Motor neuron (in vitro differentiated cells): ENCODE data around the gene TRPM4. TPM values are rescaled to one million over a fixed set of nuclear protein-coding genes. Genes with fewer than 3 reads are reported as not detected.
"Not testable (repeated sequence)": the region's sequence is repeated elsewhere in the genome, so short reads cannot be mapped to it uniquely, and the experiment has no call there.

ENCODE experiments used
- ATAC-seq, 8 experiments: fragments of 200-7000 bp; cut with Tn5 transposase; replicated peaks in 6 of 8; 2 replicates each; pipeline ENCODE4 v1.8.0; 2021; ENCODE audit warnings: mild to moderate bottlenecking in 8 of 8, moderate library complexity in 8 of 8
- H3K27ac ChIP-seq, 2 donors: fragments of 250-450 bp; sonication (Bioruptor Pico); 2 replicates each; pipeline ENCODE4 v1.9.0; 2021; ENCODE audit warnings: antibody characterized with exemption in 2 of 2, mild to moderate bottlenecking in 2 of 2, moderate library complexity in 1 of 2
- H3K4me1 ChIP-seq, 2 donors: fragments of 250-450 bp; sonication (Bioruptor Pico); replicated peaks in 1 of 2; 2 replicates each; pipeline ENCODE4 v1.6.1; 2021; ENCODE audit warnings: antibody characterized with exemption in 2 of 2, mild to moderate bottlenecking in 2 of 2, moderate library complexity in 1 of 2
- H3K4me3 ChIP-seq, 5 donors: fragments of 250-450 bp; sonication (Bioruptor Pico); 2 replicates each; pipeline ENCODE4 v1.9.0; 2021; ENCODE audit warnings: antibody characterized with exemption in 5 of 5, mild to moderate bottlenecking in 5 of 5, moderate library complexity in 4 of 5
- WGBS, 10 experiments: fragments of 450-650 bp; shearing (Covaris generic); methylation state at CpG; one replicate each; pipeline ENCODE4 v1.0.0; 2022; 5-methylcytosine and 5-hydroxymethylcytosine counted together
- in situ Hi-C, 9 experiments: fragments of 400-800 bp; cut with MboI; loops; one replicate each; pipeline ENCODE4 v1.15.0; 2021; ENCODE audit warnings: low sequenced_read_pairs in 9 of 9, low pct_unique_long_range_greater_than_20kb in 2 of 9; ENCODE audit not compliant: unreplicated experiment in 9 of 9
- total RNA-seq, 8 experiments: library from RNA; unstranded; fragments of 300-600 nt; gene quantifications; 2 replicates each; pipeline versions ENCODE4 v1.2.3 to v1.2.4, GENCODE V29; 2022

Gene TRPM4
- total RNA-seq, 8 experiments from 2014 or later = 7.0 to 46.8 (median 16.4) TPM

DNA sequence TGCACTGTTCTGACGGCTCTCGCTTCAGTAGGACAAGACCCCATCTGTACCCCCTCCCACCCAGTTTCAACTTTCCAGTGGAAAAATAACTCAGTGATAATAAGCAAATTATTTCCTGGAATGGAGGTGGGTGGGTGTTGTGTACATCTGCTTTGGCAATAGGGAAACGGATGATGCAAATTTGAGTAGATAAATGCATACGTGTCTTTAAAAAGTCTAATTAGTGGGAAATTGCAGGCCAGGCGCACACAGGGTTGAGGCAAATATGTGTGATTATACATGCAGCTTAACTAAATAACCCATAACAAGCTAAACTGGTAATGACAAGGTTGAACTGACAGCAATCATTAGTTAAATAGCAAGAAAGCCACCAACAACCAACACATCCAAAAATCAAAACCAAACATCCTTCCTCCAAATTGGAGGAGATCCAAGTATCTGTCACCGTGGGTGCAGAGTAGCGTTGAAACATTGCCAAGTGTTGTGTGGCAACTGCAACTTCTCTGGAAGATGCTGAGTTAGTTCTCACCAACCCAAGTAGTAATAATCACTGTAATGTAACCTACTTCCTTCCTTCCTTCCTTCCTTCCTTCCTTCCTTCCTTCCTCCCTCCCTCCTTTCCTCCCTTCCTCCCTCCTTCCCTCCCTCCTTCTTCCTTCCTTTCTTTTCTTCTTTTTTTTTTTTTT lies 54.6 kb downstream of the TRPM4 start:
- in situ Hi-C loops = loop anchor here in 5 of 9 experiments (25.0 kb wide), 1 partner anchor 125 kb away; the partner anchor contains the start of gene SNRNP70 (in 5 of the 5)
- Histone ChIP-seq H3K4me3 (no peak overlapping the region), H3K4me1 (peaks cover 5 to 9% of the 10 kb centered on the region in 2 donors), H3K27ac (no peak overlapping the region)
- WGBS, 10 experiments = 8 to 98% (median 80%) methylated on average over 1 to 7 of the region's 7 CpGs; no CpG with 5 or more reads in 1 of the 10 experiments
- ATAC-seq = peak in 3 of 8 experiments; percentile 30 to 63 (median 43)

DNA sequence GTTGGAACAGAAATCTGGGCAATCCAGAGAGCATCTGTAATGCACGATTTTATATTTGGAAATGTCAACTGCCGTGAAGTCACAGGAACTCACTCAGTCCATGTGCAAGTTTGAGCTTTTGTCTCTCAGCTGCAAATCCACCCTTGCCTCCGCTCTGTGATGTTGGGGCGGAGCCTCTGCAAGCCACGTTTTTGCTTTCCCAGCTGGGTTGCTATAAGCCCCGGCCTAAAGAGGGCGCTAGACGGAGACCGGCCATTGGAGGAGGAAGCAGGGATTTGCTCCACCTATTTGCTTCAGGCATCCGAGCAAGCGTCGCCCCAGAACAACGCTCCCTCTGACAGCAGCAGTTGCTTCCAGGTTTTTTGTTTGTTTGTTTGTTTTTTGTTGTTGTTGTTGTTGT lies 56.2 kb downstream of the TRPM4 start:
- no peak overlapping the region for H3K4me3 ChIP-seq
- no peaks in the 10 kb centered on the region for H3K4me1 ChIP-seq
- ATAC-seq = no peak
- no peak overlapping the region for H3K27ac ChIP-seq
- in situ Hi-C loops = loop anchor here in 5 of 9 experiments (25.0 kb wide), 1 partner anchor 126 kb away; the partner anchor contains the start of gene SNRNP70 (in 5 of the 5)
- 17 to 100% (median 84%) methylated on average over 2 to 7 of the region's 13 CpGs; no CpG with 5 or more reads in 1 of the 10 experiments for WGBS, 10 experiments

DNA sequence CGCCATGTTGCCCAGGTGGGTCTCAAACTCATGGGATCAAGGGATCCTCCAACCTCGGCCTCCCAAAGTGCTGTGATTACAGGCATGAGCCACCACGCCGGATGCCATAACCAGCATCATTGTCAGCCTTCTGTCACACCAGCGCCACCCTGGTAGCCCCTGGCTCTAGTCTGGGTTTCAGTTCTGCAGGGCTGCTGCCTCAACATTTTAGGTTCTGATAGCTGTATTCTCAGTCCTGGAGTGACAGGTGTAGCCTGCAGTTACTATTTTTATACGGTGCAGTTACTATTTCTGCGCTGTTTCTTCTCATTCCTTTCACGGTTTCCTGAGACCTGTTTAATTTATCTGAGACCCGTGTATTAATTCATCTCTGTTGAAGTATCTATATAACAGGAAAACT lies 57.1 kb downstream of the TRPM4 start:
- WGBS, 10 experiments = 47 to 96% (median 87%) methylated on average over 1 to 8 of the region's 9 CpGs
- Histone ChIP-seq H3K27ac (no peak overlapping the region), H3K4me1 (no peaks in the 10 kb centered on the region), H3K4me3 (no peak overlapping the region)
- no peak for ATAC-seq
- in situ Hi-C loops = loop anchor here in 5 of 9 experiments (25.0 kb wide), 1 partner anchor 127 kb away; the partner anchor contains the start of gene SNRNP70 (in 5 of the 5)

DNA sequence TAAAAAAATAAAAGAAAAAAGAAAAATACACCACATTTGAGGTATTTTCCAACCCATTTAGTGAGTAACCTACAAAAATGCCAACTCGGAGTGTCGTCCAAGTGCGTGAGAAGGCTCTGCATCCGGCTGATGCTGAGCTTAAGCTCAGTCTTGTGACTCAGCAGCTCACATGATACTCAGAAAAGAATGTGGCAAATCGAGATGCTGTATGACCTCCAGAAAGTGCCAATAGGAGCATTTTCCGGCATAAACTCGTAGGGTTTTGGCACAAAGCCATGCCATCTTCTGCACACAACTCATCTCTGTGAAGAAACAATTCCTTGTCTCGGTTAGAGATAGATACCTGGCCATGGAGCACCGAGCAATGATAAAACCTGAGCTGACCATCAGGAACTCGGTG lies 58.5 kb downstream of the TRPM4 start:
- Histone ChIP-seq H3K27ac (no peak overlapping the region), H3K4me1 (no peaks in the 10 kb centered on the region), H3K4me3 (no peak overlapping the region)
- WGBS, 10 experiments = 56 to 100% (median 87%) methylated on average over 2 to 8 of the region's 10 CpGs; no CpG with 5 or more reads in 1 of the 10 experiments
- in situ Hi-C loops = loop anchor here in 5 of 9 experiments (25.0 kb wide), 1 partner anchor 129 kb away; the partner anchor contains the start of gene SNRNP70 (in 5 of the 5)
- no peak for ATAC-seq

DNA sequence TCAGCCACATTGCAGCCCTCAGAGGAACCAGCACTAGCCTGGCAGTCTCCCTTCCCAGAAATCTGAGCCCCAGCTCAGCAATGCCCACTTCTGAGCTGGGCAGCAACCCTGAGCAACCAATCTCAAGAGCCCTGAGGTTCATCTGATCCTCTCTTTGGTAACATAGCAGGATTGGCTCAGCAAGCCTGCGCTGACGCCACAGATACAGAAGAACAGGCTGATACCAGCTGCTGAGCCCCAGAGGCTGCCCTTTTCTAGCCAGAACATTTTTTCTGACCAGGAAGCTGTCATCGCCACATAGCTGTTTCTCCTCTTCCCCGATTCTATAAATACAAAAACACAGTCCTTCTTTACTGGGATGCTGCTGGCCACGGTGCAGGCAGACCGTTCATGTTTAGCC lies 59.8 kb downstream of the TRPM4 start:
- in situ Hi-C loops = loop anchor here in 5 of 9 experiments (25.0 kb wide), 1 partner anchor 130 kb away; the partner anchor contains the start of gene SNRNP70 (in 5 of the 5)
- H3K4me1 ChIP-seq = no peaks in the 10 kb centered on the region
- H3K4me3 ChIP-seq = no peak overlapping the region
- WGBS, 10 experiments = 81 to 90% (median 89%) methylated on average over 4 to 5 of the region's 6 CpGs; no CpG with 5 or more reads in 7 of the 10 experiments
- peak in 4 of 8 experiments; percentile 20 to 70 (median 22) for ATAC-seq
- no peak overlapping the region for H3K27ac ChIP-seq

DNA sequence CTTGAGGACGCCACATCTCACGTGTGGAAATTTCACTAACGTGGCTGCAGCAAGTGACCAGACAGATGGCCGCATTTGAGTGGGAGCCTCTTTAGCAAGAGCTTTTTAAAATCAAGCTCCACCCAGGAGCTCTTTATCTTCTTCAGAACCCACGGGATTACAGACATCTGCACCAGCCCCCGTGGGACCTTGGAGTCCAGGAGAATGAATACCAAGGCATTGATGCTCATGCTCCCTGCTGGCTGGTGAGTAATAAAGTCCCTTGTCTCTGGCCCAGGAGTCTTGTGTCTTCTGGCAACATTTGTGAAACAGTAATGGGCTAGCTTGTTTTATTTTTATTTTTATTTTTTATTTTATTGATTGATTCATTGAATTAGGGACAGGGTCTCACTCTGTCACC lies 64.4 kb downstream of the TRPM4 start:
- in situ Hi-C loops = loop anchor here in 5 of 9 experiments (25.0 kb wide), 1 partner anchor 135 kb away; the partner anchor contains the start of gene SNRNP70 (in 5 of the 5)
- WGBS, 10 experiments = 30 to 100% (median 80%) methylated on average over 1 to 5 of the region's 6 CpGs; no CpG with 5 or more reads in 3 of the 10 experiments
- Histone ChIP-seq H3K4me1 (no peaks in the 10 kb centered on the region), H3K27ac (no peak overlapping the region), H3K4me3 (no peak overlapping the region)
- no peak for ATAC-seq

DNA sequence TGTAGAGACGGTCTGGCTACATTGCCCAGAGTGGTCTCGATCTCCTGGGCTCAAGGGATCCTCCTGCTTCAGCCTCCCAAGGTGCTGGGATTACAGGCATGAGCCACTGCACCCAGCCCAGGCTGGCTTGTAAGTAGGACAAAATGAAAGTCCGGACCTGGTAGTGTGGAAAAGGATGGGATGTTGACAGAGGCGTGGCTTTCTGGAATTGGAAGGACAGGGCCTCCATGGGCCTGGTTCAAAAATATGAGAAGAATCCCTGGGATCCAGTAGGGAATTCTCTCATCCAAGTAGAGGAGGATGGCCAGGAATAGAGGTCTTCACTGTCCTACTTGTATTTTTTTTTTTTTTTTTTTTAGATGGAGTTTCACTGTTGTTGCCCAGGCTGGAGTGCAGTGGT lies 64.9 kb downstream of the TRPM4 start:
- Histone ChIP-seq H3K4me3 (no peak overlapping the region), H3K4me1 (no peaks in the 10 kb centered on the region), H3K27ac (no peak overlapping the region)
- in situ Hi-C loops = loop anchor here in 5 of 9 experiments (25.0 kb wide), 1 partner anchor 135 kb away; the partner anchor contains the start of gene SNRNP70 (in 5 of the 5)
- WGBS, 10 experiments = 13 to 100% (median 58%) methylated on average over 1 to 2 of the region's 4 CpGs; no CpG with 5 or more reads in 4 of the 10 experiments
- no peak for ATAC-seq

DNA sequence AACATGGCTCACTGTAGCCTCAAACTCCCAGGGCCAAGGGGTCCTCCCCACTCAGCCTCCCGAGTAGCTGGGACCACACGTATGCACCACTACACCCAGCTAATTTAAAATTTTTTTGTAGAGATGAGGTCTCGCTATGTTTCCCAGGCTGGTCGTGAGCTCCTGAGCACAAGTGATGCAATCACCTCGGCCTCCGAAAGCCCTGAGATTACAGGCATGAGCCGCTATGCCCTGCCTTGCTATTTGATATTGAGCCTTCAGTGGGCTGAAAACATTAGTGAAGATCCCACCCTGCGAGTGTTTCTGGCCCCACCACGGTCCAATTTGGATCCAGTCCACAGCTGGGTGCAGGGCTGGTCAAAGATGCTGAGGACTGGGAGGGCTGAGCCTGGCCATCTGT lies 65.9 kb downstream of the TRPM4 start:
- H3K4me3 ChIP-seq = no peak overlapping the region
- 61 to 100% (median 87%) methylated on average over 1 to 9 of the region's 9 CpGs; no CpG with 5 or more reads in 5 of the 10 experiments for WGBS, 10 experiments
- ATAC-seq = no peak
- no peaks in the 10 kb centered on the region for H3K4me1 ChIP-seq
- no peak overlapping the region for H3K27ac ChIP-seq
- in situ Hi-C loops = loop anchor here in 5 of 9 experiments (25.0 kb wide), 1 partner anchor 136 kb away; the partner anchor contains the start of gene SNRNP70 (in 5 of the 5)

DNA sequence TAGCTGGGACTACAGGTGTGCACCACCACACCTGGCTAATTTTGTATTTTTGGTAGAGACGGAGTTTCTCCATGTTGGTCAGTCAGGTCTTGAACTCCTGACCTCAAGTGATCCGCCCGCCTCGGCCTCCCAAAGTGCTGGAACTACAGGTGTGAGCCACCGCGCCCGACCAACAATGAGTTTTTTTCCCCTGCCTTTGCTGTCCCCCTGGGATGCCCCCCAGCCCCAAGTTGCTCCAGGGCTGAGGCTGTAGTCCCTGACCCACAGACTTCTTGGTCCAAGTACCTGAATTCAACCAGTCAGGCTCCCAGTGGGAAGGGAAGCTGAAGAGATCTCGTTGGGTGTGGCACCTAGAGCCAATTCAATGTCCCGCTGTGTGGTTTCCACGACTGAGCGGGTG lies 66.8 kb downstream of the TRPM4 start:
- peak in 1 of 8 experiments; percentile 9 for ATAC-seq
- in situ Hi-C loops = loop anchor here in 5 of 9 experiments (25.0 kb wide), 1 partner anchor 137 kb away; the partner anchor contains the start of gene SNRNP70 (in 5 of the 5)
- WGBS, 10 experiments = 0 to 100% (median 100%) methylated on average over 1 to 3 of the region's 11 CpGs; no CpG with 5 or more reads in 5 of the 10 experiments
- H3K4me3 ChIP-seq, H3K4me1 ChIP-seq, H3K27ac ChIP-seq: not testable (repeated sequence)

DNA sequence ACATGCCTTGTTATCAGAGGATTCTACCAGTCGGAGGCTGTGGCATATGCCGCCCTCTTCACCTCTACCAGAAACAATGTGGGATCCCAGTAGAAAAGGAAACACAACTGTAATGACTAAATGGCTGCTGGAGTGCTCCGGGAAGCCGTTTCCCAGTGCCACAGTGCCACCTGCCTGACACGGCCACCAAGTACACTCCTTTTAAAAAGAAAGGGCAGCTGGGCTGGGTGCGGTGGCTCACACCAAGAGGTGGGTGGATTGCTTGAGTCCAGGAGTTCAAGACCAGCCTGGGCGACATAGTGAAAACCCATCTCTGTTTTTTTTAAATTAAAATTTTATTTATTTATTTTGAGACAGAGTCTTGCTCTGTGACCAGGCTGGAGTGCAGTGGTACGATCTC lies 67.3 kb downstream of the TRPM4 start:
- Histone ChIP-seq H3K4me3 (no peak overlapping the region), H3K27ac (no peak overlapping the region), H3K4me1 (no peaks in the 10 kb centered on the region)
- peak in 6 of 8 experiments; percentile 53 to 77 (median 68) for ATAC-seq
- in situ Hi-C loops = loop anchor here in 5 of 9 experiments (25.0 kb wide), 1 partner anchor 138 kb away; the partner anchor contains the start of gene SNRNP70 (in 5 of the 5)
- 0 to 100% (median 60%) methylated on average over 1 to 3 of the region's 8 CpGs; no CpG with 5 or more reads in 3 of the 10 experiments for WGBS, 10 experiments

DNA sequence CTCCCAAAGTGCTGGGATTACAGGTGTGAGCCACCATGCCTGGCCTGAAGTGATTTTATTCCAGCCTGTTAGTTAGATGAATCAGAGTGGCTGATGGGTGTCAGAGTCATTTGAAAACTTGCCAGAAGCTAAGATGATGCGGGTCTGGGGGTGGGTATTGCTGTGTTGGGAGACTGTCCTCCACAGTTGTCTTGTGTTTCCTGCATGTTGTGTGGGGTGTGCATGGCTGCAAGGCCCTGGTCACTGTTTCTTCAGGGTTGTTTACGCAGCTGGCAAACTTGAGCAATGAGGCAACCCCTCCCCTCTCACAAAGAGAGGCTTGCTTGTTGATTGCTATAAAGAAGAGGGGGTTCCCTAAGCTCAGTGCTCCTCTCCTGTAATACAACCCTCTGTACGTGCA lies 71.8 kb downstream of the TRPM4 start:
- in situ Hi-C loops = no loop called here
- no peaks in the 10 kb centered on the region for H3K4me1 ChIP-seq
- whole genome bisulfite sequencing, 10 experiments = 10 to 75% (median 50%) methylated on average over 1 to 3 of the region's 3 CpGs; no CpG with 5 or more reads in 5 of the 10 experiments
- H3K4me3 ChIP-seq = no peak overlapping the region
- ATAC-seq = no peak
- no peak overlapping the region for H3K27ac ChIP-seq

DNA sequence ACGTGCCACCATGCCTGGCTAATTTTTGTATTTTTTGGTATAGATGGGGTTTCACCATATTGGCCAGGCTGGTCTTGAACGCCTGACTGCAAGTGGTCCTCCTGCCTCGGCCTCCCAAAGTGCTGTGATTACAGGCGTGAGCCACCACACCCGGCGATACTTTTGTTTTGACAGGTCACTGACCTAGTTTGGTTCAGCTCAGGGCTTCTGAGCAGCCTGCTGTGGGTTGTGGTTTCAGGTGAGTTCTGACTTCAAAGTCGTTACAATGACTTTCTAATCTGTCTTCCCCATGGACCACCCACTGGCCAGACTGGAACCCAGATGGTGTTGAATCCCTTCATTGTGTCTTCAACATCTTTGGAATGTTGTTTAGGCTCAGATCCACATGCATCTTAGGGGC lies 73.8 kb downstream of the TRPM4 start:
- 50 to 100% (median 70%) methylated on average over 1 to 5 of the region's 7 CpGs; no CpG with 5 or more reads in 3 of the 10 experiments for WGBS, 10 experiments
- in situ Hi-C loops = no loop called here

DNA sequence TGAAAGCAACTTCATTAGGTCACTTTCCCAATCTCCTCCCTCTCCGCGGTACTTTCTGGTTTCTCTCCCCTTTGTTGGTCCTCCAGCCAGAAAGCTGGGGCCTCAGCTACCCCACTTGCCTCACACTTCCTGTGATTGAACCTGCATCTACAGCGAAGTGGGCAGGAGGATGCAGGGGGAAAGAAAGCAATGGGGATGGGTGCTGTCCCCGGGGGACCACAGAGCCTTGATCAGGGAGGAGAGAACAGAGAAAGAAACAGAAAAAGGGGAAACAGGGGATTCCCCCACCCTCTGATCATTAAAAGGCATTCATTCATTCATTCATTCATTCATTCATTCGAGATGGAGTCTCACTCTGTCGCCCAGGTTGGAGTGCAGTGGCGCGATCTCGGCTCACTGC lies 74.2 kb downstream of the TRPM4 start:
- Histone ChIP-seq H3K4me3 (no peak overlapping the region), H3K4me1 (no peaks in the 10 kb centered on the region), H3K27ac (no peak overlapping the region)
- WGBS, 10 experiments = 62 to 100% (median 73%) methylated on average over 1 to 4 of the region's 9 CpGs; no CpG with 5 or more reads in 4 of the 10 experiments
- ATAC-seq = no peak
- in situ Hi-C loops = no loop called here

More for the DNA sequence above, 73.8 kb downstream of the TRPM4 start:
- no peaks in the 10 kb centered on the region for H3K4me1 ChIP-seq
- ATAC-seq = no peak
- no peak overlapping the region for H3K27ac ChIP-seq
- no peak overlapping the region for H3K4me3 ChIP-seq
